ENCODE data around the gene THSD7A.

DNA sequence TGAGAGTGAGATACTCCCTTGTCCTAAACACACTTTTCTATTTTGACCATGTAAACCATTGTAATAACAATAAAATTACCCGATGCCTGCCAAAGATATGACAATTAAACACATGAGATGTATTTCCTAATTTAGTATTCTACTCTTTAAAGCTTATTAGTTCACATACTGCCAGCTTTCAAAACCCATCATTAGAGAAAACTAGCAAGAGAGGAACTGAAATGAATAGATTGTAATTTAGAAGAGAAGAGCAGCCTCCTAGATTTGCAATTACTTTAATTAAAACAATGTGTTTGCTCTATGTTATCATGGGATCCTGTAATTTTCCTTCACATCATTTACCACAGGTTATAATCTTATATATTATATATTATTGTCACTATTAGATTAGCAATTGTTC lies 428.2 kb downstream of the THSD7A start:
- TF ChIP-seq, protein P1, sequence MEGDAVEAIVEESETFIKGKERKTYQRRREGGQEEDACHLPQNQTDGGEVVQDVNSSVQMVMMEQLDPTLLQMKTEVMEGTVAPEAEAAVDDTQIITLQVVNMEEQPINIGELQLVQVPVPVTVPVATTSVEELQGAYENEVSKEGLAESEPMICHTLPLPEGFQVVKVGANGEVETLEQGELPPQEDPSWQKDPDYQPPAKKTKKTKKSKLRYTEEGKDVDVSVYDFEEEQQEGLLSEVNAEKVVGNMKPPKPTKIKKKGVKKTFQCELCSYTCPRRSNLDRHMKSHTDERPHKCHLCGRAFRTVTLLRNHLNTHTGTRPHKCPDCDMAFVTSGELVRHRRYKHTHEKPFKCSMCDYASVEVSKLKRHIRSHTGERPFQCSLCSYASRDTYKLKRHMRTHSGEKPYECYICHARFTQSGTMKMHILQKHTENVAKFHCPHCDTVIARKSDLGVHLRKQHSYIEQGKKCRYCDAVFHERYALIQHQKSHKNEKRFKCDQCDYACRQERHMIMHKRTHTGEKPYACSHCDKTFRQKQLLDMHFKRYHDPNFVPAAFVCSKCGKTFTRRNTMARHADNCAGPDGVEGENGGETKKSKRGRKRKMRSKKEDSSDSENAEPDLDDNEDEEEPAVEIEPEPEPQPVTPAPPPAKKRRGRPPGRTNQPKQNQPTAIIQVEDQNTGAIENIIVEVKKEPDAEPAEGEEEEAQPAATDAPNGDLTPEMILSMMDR (conservative IDR thresholded peaks at IDR 0.05): no peak
- TF ChIP-seq EZH2 (IDR thresholded peaks at IDR 0.05; ENCODE audit: low read depth): no peak
